ENCODE data around the gene FTCD.

The FTCD gene

GRCh38 chr21:46171996-46172862, 16.9 kb upstream of the FTCD start:
- TF ChIP-seq REST (IDR thresholded peaks at IDR 0.05; ENCODE audit: insufficient read depth in 1 of 2, low read depth in 2 of 2, low read length in 2 of 2), result no peak
- TF ChIP-seq TAF1 (IDR thresholded peaks at IDR 0.05; ENCODE audit: borderline replicate concordance, insufficient read depth, low read length), result no peak
- no peak for TF ChIP-seq POLR2AphosphoS5 (IDR thresholded peaks at IDR 0.05; ENCODE audit: low read depth, low read length)
- no peak for TF ChIP-seq FOXP2 (optimal IDR thresholded peaks at IDR 0.05; ENCODE audit: borderline replicate concordance, extremely low read depth, extremely low read length, insufficient read depth)
- no peak for TF ChIP-seq SIN3A (IDR thresholded peaks at IDR 0.05; ENCODE audit: borderline replicate concordance, insufficient read depth, low read length)

GRCh38 chr21:46171585-46171984, 16.2 kb upstream of the FTCD start:
- TF ChIP-seq TAF1 (IDR thresholded peaks at IDR 0.05; ENCODE audit: borderline replicate concordance, insufficient read depth, low read length), result no peak
- no peak for TF ChIP-seq FOXP2 (optimal IDR thresholded peaks at IDR 0.05; ENCODE audit: borderline replicate concordance, extremely low read depth, extremely low read length, insufficient read depth)
- TF ChIP-seq POLR2AphosphoS5 (IDR thresholded peaks at IDR 0.05; ENCODE audit: low read depth, low read length), result no peak
- TF ChIP-seq SIN3A (IDR thresholded peaks at IDR 0.05; ENCODE audit: borderline replicate concordance, insufficient read depth, low read length), result no peak
- TF ChIP-seq REST (IDR thresholded peaks at IDR 0.05; ENCODE audit: insufficient read depth in 1 of 2, low read depth in 2 of 2, low read length in 2 of 2), result no peak

GRCh38 chr21:46168659-46169386, 13.4 kb upstream of the FTCD start:
- no peak for TF ChIP-seq TAF1 (IDR thresholded peaks at IDR 0.05; ENCODE audit: borderline replicate concordance, insufficient read depth, low read length)
- TF ChIP-seq POLR2AphosphoS5 (IDR thresholded peaks at IDR 0.05; ENCODE audit: low read depth, low read length), result no peak
- TF ChIP-seq SIN3A (IDR thresholded peaks at IDR 0.05; ENCODE audit: borderline replicate concordance, insufficient read depth, low read length), result no peak
- TF ChIP-seq REST (IDR thresholded peaks at IDR 0.05; ENCODE audit: insufficient read depth in 1 of 2, low read depth in 2 of 2, low read length in 2 of 2), result no peak
- no peak for TF ChIP-seq FOXP2 (optimal IDR thresholded peaks at IDR 0.05; ENCODE audit: borderline replicate concordance, extremely low read depth, extremely low read length, insufficient read depth)

GRCh38 chr21:46168238-46168637, 12.9 kb upstream of the FTCD start:
- TF ChIP-seq REST (IDR thresholded peaks at IDR 0.05; ENCODE audit: insufficient read depth in 1 of 2, low read depth in 2 of 2, low read length in 2 of 2) (no peak), SIN3A (IDR thresholded peaks at IDR 0.05; ENCODE audit: borderline replicate concordance, insufficient read depth, low read length) (no peak), POLR2AphosphoS5 (IDR thresholded peaks at IDR 0.05; ENCODE audit: low read depth, low read length) (no peak), FOXP2 (optimal IDR thresholded peaks at IDR 0.05; ENCODE audit: borderline replicate concordance, extremely low read depth, extremely low read length, insufficient read depth) (no peak), TAF1 (IDR thresholded peaks at IDR 0.05; ENCODE audit: borderline replicate concordance, insufficient read depth, low read length) (no peak)

Data from PFSK-1 (cell line).